SK-N-SH (cell line): ENCODE measurements around the gene ARHGAP29.

Source experiments
- EP300 ChIP-seq, 2 experiments: IDR thresholded peaks; 2 replicates each; pipeline versions ENCODE4 v1.4.0 to v1.6.1; 2012; ENCODE audit warnings: borderline replicate concordance in 1 of 2, low read depth in 1 of 2, low read length in 1 of 2
- JUND ChIP-seq: IDR thresholded peaks from 2 replicates; pipeline ENCODE4 v1.4.0; 2012
- MXI1 ChIP-seq: IDR thresholded peaks from 2 replicates; pipeline ENCODE4 v1.6.1; 2012; ENCODE audit warnings: mild to moderate bottlenecking, low read depth, low read length, improper control_type of control experiment
- PBX3 ChIP-seq: IDR thresholded peaks from 2 replicates; pipeline ENCODE4; 2012
- POLR2AphosphoS5 ChIP-seq: IDR thresholded peaks from 2 replicates; pipeline ENCODE4 v1.6.1; 2012; ENCODE audit warnings: low read depth, low read length
- RAD21 ChIP-seq: IDR thresholded peaks from 2 replicates; pipeline ENCODE4 v1.6.1; 2012; ENCODE audit warnings: mild to moderate bottlenecking, low read length
- SIN3A ChIP-seq: IDR thresholded peaks from 2 replicates; pipeline ENCODE4 v1.6.1; 2012; ENCODE audit warnings: low read depth, mild to moderate bottlenecking, low read length, moderate library complexity, borderline replicate concordance
- TEAD4 ChIP-seq: IDR thresholded peaks from 2 replicates; pipeline ENCODE4 v1.4.0; 2012; ENCODE audit warnings: mild to moderate bottlenecking, borderline replicate concordance; ENCODE audit not compliant: insufficient read depth
- ZBTB33 ChIP-seq: IDR thresholded peaks from 2 replicates; pipeline ENCODE4 v1.4.0; 2012; ENCODE audit warnings: low read depth, borderline replicate concordance
- TF ChIP-seq, protein P1 (sequence below): fragments of 200-600 bp; sonication (generic); IDR thresholded peaks from 2 replicates; pipeline ENCODE4 v1.6.1; 2017; ENCODE audit warnings: antibody characterized with exemption, mild to moderate bottlenecking, moderate library complexity
- TF ChIP-seq, protein P2 (sequence below): IDR thresholded peaks from 2 replicates; pipeline ENCODE4 v1.4.0; 2012; ENCODE audit warnings: low read depth

- TF ChIP-seq, protein P1, sequence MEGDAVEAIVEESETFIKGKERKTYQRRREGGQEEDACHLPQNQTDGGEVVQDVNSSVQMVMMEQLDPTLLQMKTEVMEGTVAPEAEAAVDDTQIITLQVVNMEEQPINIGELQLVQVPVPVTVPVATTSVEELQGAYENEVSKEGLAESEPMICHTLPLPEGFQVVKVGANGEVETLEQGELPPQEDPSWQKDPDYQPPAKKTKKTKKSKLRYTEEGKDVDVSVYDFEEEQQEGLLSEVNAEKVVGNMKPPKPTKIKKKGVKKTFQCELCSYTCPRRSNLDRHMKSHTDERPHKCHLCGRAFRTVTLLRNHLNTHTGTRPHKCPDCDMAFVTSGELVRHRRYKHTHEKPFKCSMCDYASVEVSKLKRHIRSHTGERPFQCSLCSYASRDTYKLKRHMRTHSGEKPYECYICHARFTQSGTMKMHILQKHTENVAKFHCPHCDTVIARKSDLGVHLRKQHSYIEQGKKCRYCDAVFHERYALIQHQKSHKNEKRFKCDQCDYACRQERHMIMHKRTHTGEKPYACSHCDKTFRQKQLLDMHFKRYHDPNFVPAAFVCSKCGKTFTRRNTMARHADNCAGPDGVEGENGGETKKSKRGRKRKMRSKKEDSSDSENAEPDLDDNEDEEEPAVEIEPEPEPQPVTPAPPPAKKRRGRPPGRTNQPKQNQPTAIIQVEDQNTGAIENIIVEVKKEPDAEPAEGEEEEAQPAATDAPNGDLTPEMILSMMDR = no peak
- TF ChIP-seq EP300 (IDR thresholded peaks at IDR 0.05; ENCODE audit: borderline replicate concordance in 1 of 2, low read depth in 1 of 2, low read length in 1 of 2) (no peak), ZBTB33 (no peak), PBX3 (no peak), POLR2AphosphoS5 (no peak), JUND (no peak), TEAD4 (no peak), SIN3A (no peak), RAD21 (no peak), MXI1 (no peak)
- TF ChIP-seq, protein P2, sequence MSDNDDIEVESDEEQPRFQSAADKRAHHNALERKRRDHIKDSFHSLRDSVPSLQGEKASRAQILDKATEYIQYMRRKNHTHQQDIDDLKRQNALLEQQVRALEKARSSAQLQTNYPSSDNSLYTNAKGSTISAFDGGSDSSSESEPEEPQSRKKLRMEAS = no peak
Observed at GRCh38 chr1:94246692-94247137, 9.3 kb upstream of the ARHGAP29 start.
